ACHN (cell line): ENCODE data around the gene NPB.

Experiments used
- DNase-seq: peaks from one replicate; pipeline ENCODE4 v3.0.0-alpha.2; 2015
- in situ Hi-C: cut with HindIII; loops from 2 replicates; pipeline ENCODE4 v1.10.0; 2017; ENCODE audit warnings: low sequenced_read_pairs, low pct_ligation_motif_present, low pct_unique_long_range_greater_than_20kb

The NPB gene

DNA sequence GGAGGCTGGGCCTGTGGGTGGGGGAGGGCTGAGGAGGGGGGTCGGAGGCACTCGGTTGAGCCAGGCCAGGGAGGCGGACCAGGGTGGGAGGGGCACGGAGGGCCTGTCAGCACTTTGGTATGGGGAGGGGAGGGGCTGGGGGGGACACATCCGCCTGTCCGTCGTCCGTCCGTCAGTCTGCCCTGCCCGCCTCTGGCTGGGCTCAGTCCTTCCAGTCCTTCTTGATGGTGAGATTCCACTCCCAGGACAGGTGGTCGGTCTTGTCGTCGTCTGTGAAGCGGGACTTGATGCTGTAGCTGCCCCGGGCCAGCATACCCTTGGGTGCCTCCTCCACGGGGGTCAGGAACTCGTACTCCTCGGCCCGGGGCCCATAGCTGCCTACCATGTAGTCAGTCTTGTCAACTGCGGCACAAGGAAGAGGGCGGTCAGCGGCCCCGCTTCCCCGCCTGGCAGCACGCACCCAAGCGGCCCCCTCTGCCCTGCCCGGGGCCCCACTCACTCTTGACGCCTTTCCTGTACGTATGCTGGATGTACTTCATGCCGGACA is 33.3 kb upstream of the NPB start:
- DNase-seq: peak; percentile 51

DNA sequence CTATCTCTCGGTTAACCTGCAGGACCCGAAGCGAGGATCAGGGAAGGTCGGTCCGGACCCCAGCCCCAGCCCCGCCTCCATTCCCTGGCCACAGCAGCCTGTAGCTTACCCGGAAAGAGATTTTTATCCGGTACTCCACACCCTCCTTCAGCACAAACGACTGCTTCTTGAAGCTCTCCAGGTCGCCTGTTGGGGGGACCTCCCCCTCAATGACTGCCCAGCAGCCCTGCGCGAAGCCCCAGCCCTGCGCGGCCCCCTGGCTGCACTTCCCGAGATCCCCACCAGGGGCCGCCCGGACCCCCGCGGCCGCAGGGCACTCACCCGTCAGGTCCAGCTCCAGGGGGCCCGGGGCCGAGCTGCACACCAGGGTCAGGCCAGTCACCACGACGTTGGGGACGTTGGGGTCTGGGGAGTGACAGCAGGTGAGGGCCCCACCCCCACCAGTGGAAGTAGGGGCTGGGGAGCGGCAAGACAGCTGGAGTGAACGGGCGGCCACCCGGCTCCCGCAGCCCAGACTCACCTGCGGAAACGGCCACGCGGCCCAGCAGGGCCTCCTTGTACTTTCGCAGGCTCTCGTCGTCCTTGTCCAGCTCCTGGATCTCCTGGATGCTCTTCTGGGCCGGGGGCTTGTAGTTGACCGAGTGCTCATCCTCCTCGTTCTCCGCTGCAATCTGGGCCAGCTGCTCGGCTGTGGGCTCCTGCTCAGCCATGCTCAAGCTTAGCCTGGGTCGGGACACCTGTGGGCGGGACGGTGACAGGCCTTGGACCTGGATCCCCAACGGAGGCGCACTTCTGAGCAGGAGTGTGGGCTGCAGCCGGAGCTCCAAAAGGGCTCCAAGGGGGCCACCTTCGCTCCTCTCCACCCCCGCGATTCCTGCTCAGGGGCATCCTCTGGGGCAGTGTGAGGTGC is 32.6 kb upstream of the NPB start:
- DNase-seq: no peak
- in situ Hi-C loops: no loop called here

More for the DNA sequence above, 33.3 kb upstream of the NPB start:
- in situ Hi-C loops: no loop called here

DNA sequence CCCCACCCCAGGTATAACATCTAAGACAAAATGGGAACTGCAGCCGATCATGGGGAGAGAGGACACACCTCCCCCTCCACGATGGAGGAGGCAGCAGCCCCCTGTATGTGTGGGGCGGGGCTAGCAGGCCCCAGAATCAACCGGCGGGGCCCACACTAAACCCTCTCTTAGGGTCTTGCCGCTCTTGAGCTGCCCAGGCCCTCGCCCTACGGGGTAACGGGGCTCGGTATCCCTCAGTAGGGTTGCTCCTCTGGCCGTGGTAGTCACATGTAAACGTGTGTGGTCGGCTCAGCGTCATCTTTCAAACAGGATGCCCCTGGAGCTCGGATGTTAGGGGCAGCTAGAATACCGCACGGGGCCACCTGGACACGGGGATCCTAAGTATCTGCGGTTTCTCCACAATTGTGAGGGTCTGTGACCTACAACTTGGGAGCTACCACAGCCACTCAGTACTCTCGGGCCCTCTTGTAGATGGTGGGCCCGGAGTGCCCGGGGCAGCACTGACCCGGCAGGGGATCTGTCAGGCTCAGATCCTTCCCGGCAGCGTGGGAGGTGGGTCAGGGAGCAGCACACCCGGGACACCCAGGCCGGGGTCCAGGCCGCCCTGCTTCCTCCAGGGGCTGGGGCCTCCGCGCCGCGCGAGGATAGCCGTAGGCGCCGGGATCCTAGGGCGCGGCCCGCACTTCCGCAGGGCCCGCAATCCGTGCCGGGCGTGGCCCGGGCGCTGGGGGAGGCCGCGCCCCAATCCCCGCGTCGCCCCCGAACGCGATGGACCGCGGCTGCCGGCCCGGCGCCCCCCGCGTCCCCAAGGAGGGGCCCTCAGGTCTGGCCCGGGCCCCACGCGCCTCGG is 31.7 kb upstream of the NPB start:
- in situ Hi-C loops: no loop called here
- DNase-seq: peak; percentile 51

DNA sequence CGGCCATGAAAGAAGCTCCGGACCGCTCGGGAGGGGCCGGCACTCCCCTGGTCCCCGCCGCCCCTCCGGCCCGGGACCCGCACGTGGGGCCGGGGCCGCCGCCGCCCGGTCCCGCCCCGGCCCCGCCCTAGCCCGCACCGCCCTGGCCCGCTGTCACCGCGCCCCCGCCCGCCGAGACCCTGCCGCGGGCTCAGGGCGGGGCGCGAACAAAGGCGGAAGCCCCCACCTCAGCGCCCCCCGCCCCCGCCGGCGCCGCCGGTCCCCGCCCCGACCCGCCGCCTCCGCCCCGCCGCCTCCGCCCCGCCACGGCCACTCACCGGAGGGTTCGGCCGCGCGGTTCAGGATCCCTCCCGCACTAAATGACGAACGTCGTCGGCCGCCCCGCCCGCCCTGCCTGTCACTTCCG is 31.1 kb upstream of the NPB start, which contains the start of gene ARHGDIA:
Gene ARHGDIA, minus strand, starts transcription at position 357 of the 406 bp plus-strand sequence. CDS start 1,407 bp downstream, outside the sequence.
- no peak for DNase-seq
- in situ Hi-C loops: no loop called here

DNA sequence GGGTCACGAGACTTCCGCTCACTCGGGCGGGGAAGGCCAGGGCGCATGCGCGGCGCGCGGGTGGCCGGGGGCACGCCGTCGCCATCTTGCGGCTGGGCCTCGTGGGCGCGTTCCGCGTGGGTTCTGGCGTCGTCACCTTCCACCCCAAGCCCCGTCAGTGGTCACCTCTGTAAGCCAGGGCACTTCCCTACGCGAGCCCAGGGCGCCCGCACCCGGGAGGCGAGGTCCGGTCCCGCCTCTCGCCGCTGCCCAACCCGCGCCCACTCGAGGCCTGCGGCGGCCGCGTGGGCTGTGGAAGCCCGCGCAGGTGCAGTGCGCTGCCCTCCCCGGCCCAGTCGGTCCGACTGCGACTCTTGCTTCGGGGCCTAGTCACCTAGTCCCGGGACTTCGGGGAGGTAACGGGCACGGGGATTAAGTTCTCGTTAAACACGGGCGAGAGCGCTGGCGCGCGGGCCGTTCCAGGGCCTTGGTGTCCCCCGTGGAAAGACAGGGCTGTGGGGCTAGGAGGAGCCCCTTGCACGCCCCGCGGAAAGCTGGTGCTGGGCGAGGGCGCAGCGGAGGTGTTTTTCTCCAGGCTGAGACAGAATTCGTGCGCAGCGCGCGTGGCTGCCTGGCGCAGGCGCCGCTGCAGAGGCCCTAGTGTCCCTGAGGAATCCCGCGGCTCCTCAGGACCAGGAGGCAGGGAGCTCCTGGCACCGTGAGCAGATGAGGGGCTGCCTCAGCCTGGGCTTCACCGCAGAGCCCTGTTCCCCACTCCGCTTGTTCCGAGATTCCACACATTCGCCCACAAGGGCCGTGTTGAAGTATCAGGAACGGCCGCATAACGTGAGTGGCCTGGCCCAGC is 30.4 kb upstream of the NPB start:
- in situ Hi-C loops: no loop called here

DNA sequence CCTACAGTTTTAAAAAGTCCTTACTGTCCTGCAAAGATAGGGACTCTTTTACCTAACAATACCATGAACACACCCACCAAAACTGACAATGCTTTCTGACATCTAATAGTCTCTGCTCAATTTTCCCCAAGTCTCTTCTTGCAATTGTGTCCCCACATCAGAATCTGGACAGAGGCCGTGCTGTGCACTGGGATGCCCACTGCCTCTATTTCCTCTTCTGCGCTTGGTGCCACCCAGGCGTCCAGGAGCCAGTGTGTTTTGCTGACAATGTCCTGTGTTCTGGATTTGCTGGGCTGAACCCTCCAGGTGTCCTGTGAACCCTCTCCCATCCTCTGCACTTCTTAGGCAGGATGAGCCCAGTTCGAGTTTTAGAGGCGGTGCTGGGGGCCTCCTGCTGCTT is 24.5 kb upstream of the NPB start:
- no peak for DNase-seq
- in situ Hi-C loops: no loop called here

More for the DNA sequence above, 30.4 kb upstream of the NPB start:
- DNase-seq: peak; percentile 90

DNA sequence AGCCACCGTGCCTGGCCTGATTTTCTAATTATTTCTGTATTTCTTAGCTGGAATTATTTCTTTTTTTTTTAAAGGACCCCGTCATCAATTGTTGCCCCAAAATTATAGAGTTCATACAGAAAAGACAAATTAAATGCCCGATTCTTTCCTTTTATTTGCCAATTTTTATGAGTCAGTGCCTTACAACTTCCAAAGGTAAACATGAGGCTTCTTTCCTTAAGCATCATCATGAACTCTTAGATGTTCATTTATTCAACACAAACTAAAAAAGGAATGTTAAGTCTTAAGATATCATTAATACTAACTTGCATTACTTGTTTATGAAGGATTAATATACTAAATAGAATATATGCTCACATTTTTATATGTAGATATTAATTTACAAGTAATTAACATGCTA is 23.7 kb upstream of the NPB start:
- no peak for DNase-seq
- in situ Hi-C loops: no loop called here

DNA sequence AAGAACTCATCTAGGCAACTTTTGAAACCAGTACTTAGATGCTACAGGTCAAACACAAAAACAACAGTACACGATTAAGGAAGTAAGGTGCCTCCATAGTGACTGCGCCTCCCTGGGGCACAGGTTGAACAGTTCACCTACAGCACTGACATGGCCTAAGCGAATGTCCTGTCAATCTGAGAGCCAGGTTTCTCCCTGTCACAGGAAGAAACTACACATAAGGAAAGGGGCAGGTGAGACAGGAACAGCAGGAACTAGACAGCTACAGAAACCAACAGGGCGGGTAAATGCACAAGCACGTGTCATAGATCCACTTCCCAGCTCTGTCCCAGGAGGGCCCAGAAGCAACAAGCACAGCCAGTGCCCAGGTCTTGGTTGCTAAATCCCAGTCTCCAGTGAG is 22.9 kb upstream of the NPB start:
- in situ Hi-C loops: no loop called here
- no peak for DNase-seq

DNA sequence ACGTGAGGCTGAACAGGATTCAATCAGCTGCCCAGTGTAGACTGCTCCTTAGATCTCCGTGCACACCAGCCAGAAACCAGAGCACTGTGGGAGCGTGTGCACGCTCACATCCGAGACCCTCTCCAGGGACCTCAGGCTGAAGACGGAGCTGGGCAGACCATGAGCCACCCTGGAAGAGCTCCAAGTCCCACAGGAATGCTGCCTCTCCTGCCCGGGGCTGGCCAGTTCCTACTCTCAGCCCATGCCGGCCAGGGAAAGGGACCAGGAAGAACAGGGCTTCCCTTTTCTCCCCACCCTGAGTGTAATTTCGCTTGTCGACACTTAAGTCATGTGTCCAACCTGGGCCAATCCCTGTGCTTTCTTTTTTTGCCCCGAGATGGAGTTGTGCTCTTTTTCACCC is 17.5 kb upstream of the NPB start:
- in situ Hi-C loops: no loop called here
- no peak for DNase-seq

DNA sequence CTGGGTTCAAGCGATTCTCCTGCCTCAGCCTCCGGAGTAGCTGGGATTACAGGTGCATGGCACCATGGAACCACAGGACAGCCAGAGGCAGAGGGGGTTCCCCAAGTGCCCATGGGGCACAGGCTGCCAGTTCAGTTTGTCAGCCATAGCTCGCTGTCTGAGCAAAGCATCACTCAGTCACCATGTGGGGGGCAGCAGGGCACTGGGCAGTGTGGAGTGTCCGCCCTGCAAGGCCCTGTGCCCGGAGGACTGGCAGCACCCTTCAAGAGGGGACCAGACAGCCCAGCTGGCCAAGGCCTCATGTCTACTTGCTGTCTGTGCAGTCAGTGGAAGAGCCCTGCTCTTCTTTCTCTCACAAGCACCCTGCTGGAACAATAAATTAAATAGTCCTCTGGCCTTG is 17.1 kb upstream of the NPB start:
- in situ Hi-C loops: no loop called here
- DNase-seq: no peak

DNA sequence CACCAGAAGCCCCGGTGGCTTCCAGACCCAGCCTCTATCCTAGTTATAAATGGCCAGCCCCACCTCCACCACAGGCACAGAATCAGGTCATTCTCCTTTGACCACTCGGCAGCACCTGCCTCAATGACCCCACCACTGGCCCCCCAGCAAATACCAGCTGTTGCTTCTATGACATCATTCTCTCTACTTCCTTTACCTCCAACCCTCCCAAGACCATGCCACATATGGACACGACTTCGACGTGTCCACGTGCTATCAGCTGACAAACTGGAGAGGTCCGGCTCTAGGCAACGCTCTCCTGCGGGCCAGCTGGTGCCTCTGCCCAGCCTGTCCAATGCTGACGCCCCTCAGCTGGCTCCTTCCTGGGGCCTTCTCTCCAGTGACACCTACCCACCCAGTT is 16.6 kb upstream of the NPB start:
- in situ Hi-C loops: no loop called here
- DNase-seq: no peak

DNA sequence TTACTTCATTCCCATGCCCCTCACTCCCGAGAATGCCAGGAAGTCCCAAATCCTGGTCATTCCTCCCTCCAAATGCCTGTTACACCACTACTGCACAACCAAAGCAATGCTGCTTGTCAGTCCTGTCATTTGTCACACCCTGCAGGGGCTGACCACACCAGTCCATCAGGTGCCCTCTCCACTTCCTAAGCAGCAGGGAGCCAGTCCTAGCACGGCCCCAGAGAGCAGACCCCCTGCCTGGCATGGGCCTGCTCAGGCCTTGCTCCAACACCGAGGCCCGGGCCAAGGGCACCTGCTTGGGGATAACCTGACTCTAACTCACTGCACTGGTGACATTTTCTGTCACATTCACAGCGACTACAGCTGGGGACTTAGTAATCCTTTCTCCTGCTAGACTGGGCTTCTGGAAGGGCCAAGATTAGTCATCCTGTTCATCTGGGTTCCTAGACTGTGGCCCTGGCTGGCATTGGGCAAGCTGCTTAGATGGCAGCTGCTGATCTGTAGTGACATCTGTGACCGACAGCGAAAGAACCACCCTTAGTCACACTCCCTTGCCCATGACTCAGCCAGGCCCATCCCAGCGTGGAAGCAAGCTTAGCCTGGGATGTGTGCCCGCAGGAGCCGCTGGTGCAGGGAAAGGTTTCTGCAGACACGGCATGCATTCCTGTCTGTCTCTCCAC is 16.0 kb upstream of the NPB start:
- in situ Hi-C loops: no loop called here
- peak; percentile 93 for DNase-seq

DNA sequence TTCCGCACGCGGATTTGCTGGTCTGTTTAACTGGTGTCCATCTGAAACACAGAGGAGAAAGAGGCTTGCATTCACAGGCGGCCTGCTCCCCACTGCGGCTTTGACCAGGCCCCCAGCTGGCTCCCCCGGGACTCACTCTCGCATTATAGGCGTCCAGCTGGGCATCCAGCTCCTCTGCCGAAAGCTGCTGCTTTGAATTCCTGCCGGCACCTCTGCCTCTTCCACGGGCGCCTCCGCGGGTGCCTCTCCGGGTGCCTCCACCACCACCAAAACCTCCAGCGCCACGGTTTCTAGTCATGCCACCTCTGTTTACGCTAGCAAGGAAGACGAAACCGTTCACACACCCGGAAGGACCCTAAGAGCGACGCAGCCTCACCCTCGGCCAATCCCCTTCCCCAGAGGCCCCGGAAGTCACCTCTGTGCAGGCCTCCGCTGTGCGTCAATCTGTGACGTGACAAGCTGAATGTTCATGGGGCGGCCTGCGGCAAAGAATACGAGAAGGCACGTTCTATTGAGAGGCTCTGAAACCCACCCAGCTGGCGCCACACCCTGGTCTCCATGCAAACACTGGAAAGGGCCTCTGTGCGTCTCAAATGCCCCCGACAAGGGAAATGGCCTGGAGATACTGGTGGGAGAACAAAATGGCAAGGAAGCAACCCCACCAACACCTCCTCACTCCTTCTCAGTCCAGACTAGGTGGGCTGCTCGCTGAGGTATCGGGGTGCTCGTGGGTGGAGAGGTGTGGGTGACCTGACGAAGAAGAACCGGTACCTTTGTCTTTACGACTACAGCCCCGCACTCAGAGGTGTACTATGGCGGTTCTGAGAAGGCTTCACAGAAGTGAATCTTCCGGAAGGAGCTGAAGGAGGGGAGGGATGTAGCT is 13.7 kb upstream of the NPB start:
- DNase-seq: no peak
- in situ Hi-C loops: no loop called here

DNA sequence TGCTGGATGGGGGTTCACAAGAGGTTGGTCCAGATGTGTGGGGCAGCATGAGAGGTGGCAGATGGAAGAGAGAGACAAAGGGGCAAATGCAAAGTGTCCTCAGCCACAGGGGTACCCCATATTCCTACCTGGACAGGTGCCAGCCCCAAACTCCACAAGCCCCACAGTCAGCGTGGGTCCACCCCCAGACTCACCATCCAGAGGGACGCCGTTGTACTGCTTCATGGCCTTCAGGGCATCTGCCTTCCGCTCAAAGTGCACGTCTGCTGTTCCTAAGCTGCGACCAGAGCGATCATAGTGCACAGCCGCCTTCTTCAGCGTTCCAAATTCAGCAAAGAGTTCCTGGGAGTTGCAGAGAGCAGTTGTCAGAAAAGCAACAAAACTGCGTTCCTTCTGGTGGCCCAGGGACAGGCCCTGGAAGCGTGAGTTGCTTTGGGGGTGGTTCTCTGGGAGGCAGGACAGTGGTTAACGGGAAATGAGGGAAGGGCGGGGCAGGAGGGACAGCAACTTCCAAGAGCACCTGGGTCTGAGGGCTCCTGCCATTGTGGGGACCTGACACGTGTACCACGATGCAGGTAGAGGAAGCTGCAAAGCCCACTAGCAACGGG is 12.9 kb upstream of the NPB start:
- in situ Hi-C loops: no loop called here
- no peak for DNase-seq

DNA sequence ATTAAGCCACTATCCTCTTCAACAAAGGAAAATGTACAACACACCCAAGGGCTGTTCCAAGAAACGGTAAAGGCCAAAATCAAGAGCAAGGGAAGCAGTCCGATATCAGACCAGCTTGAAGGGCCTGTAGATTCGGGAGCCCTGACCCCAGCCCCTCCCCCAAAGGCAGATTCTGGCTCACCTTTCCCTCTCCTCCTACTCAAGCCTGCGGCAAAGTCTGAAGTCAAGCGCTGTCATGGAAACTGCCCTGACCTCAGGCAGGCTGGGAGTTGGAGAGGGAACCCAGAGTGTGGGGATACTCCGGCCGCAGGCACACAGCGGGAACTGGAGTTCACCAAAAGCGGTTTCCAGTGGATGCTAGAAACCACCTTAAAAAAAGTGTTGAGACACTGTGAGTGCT is 12.4 kb upstream of the NPB start:
- in situ Hi-C loops: no loop called here
- no peak for DNase-seq

DNA sequence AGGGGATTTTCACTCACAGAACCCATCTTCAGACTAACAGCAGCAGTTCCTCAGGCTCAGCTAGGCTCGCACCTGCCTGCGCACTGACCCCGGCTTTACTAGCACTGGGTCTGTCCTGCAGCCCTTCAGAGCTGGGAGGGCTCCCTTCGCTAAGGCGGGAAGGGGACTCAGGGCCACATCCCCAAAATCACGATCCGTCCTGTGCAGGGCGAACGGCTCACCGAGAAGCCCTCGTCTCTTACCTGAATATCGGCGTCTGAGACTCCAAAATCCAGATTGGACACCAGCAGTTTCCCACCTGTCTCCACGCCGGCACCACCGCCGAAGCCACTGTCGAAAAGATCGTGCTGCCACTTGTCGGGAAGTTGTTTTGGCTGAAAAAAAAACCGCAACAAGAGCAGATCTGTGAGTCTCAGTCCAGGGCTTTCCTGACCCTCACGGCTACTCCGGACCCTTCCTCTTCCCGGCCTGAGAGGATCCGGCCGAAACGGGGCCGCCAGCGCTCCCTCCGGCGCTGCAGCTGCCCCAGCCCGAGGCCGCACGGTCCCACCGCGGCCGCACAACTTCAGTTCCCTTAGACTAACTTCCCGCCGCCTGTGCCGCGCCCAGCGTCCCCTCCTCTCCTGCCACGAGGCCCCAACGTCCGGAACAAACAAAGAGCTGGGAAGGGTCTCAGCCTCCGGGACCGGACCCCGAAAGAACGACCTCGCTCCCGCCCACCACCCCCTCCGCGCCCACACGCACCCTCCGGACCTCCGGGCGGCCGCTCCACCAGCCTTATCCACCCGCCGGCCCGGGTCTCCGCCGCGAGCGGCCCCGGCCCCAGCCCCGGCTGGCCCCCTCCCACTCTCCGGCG is 11.4 kb upstream of the NPB start:
- in situ Hi-C loops: no loop called here
- DNase-seq: no peak
